COLO668 (cell line): ENCODE measurements around the gene LIG1.

ENCODE experiments used
- DNase-seq: peaks from one replicate; lab custom pipeline; 2025; ENCODE audit not compliant: unreplicated experiment; lab: John Stamatoyannopoulos, UW

Gene LIG1

DNA sequence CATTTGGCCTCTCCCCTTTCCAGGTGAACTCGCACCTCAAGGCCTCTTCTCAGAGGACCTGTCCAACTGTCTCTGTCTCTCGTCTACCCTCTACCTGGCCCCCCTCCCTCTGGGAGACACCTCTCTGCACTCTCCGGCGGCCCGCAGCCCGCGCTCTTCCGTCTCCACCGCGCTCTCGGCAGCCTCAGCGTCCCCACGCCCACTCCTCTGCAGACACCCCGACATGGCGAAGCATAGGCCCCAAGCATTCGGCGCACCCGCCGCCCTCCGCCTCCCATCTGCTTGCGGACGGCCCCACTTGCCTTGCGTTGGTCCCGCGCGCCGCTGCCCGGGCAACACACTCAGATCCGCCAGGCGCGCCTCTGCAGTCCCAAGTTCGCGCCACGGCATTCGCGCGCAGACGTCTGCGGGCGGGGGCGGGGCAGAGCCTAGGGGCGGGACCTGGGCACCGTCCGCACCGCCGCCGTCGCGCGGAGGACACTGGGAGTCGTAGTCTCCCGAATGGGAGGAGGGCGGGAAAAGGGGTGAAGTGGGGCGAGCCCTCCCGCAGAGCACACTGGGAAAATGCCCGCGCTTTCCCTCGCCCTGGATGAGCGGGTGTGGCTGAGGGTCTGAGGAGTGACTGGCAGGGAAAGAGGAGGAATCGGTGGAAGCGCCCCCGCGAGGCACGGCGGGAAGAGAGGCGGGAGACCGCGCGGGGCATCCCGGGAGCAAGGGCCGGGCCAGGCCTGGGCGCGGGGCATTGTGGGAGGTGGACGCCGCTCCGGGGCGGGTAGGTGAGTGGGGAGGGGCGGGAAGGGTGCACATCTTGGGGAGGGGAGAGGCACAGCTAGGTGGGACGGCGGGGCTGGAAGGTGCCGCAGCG, at the start of gene LIG1, which contains the start of gene ZSWIM9:
Gene LIG1, minus strand, starts transcription at position 406 of the 865 bp plus-strand sequence. CDS start 4,778 bp downstream, outside the sequence.
Gene ZSWIM9, plus strand, starts transcription at position 742 of the 865 bp plus-strand sequence. CDS start 1,123 bp downstream, outside the sequence.
- peak; percentile 99 for DNase-seq

GRCh38 chr19:48218997-48219396, 48.9 kb upstream of the LIG1 start:
- no peak for DNase-seq

GRCh38 chr19:48216933-48217332, 46.8 kb upstream of the LIG1 start:
- no peak for DNase-seq

- DNase-seq: no peak
These were observed 43.8 kb upstream of the LIG1 start for GRCh38 chr19:48213959-48214358.

DNA sequence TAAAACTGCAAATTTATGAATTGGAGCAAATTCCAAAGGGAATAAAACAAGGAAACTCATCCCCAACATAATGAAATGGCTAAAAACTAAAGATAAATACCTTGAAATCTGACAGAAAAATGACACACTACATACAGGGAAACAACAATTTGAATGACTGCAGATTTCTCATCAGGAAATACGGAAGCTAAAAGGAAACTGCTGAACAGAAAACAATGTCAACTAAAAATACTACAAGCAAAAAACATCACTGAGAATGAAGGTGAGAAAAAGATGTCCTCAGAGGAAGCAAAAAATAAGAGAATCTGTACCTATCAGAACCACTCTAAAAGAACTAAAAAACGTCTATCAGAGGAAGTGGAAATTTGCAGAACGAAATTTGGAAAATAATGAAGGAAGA, 39.9 kb upstream of the LIG1 start:
- DNase-seq: no peak

- DNase-seq: no peak
These were observed 36.4 kb upstream of the LIG1 start for GRCh38 chr19:48206397-48207093.

GRCh38 chr19:48203794-48204628, 33.9 kb upstream of the LIG1 start:
- DNase-seq: peak; percentile 96

DNA sequence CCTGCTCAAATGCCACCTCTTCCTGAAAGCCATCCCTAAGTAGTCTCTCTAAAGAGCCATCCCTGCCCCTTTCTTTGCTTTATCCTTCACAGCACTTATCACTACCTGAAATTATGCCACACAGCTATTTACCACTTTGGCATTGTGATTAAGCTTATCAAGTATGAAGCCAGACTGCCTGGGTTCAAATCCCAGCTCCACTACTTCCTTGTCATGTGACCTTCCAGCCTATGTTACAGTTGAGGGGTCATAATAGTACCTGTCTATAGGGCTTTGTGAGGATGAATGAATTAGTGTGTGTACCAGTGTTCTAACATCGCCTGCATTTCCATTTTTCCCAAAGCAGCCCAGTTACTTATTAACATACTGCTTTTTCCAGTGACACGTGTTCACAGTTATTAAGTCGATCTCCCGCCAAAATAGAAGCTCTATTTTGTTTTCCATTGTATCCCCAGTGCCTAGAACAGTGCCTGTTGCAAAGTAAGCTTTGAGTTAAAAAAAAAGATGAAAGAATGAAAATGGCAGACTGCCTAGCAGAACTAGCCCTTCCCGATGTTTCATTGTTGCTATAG, 33.2 kb upstream of the LIG1 start:
- peak; percentile 23 for DNase-seq

DNA sequence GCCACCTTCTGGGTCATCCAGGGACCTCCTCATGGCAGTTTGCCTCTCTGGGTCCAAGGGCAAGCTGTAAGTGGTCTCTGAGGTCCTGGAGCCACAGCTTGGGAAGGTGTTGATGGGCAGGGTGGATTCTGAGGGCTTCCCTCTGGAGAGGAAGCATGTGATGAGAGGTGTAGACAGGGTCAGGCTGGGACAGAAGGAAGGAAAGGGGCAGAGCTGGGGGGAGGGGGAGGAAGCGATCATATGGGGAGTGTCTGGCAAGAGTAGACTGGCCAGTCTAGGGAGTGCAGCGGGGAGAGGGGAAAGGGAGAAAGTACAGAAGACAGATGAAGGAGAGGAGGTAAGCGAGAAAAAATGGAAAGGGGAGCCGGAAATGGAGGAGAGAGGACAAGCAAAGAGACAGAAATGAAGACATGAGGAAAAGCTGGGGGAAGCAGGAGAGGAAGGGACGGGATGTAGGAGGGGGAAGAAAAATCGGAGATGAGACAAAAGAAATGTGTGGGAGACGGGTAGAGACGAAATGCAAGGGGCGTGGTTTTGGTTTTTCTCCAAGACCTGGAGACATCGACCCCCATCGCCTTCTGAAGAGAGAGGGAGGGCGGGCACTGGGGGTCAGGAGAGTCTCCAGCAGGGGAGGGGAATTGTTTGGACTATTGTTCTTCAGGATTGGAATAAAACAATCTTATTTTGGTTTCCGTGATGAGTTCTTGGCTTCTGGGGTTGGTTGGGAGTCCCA, 27.0 kb upstream of the LIG1 start:
- DNase-seq: no peak

DNA sequence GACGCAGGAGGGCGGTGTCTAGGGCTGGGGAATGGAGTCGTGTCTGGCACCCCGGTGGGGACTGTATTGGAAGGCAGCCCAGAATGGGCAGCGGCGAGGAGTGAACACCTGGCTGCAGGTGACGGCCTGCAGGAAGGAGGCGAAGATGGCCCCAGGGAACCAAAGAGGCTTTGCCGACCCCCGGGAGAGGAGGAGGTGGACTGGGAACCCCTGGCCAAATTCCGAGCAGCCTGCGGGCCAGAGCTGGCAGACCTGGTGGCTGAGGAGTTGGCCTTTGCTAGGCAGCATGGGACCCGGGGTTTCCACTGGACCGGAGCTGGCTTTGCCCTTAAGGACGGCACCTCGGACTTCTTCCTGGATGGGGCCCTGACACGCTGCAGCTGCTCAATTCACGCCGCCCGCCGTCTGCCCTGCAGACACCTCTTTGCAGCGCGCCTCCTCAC, 26.2 kb upstream of the LIG1 start:
- no peak for DNase-seq

DNA sequence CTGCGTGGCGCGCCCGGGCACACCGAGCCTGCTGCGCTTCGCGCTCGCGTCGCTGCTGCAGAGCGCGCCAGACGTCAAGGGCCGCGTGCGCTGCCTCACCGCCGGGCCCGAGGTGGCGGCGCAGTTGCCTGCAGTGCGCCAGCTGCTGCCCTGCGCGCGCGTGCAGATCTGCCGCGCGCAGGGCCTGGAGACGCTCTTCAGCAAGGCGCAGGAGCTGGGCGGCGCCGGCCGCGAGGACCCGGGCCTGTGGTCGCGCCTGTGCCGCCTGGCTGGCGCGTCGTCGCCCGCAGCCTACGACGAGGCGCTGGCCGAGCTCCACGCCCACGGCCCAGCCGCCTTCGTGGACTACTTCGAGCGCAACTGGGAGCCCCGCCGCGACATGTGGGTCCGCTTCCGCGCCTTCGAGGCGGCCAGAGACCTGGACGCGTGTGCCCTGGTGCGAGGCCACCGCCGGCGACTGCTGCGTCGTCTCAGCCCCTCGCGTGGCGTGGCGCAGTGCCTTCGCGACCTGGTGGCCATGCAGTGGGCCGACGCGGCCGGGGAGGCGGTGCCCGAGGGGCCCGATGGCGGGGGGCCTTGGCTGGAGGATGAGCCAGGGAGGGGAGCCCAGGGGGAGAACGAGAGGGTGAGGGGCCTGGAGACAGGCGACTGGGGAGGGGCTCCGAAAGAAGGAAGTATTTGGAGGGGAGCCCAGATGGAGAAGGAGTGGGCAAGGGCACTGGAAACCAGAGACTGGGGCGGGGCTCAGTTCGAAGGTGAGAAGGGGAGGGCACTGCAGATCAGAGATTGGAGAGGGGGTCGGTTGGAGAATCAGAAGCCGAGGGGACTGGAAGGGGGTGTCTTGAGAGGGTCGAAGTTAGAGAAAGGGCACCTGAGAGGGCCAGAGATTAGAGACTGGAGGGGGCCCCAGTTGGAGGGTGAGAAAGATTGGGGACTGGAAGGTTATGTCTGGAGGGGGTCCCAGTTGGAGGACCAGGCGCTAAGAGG, 25.0 kb upstream of the LIG1 start:
- DNase-seq: no peak

DNA sequence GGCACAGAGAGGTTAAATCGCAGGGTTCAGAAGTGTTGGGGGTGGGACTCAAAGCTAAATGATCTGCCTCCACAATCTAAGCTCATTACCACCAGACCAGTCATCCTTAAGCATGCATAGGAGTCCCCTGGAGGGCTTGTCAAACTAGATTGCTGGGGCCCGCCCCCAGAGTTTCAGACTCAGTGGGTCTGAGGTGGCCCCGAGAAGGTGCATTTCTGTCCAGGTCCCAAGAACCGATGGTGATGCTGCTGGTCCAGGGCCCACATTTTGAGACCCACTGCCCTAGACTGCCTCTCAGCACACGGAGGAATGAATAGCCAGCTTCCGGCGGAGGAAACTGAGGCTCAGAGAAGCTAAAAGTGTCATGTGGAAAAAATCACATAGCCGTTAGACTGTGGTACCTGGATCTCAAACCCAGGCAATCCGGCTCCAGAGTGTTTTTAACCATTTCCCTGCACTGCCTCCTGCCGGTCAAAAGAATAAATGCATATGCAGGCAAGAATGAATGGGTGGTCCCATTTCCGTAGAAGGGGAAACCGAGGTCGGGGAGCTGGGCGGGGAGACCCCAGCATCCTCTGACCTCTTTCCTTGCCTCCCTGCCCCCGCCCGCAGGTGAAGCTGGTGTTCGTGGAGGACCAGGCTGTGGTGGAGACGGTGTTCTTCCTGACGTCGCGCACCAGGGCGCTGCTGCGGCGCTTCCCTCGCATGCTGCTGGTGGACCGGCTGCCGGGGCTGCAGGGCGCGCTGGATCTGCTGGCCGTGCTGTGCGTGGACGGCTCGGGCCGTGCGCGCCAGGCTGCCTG, 24.1 kb upstream of the LIG1 start:
- peak; percentile 6 for DNase-seq

DNA sequence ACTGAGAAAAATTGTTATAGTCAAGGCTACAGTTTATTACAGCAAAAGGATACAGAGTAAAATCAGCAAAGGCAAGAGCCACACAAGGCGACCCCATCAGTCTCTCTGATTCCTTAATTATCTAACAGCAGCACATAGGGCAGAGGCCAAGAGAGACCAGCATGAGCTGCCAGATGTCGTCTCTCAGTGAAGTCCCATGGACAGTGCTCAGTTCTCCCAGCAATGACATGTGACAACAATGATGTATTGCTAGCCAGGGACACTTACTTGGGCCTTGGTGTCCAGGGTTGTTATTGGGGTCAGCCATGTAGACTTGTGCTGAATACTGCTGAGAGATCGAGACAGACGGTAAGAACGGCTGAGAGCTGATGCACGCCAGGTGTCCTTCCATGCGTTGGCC, 22.6 kb upstream of the LIG1 start:
- DNase-seq: no peak

- no peak for DNase-seq
These were observed 20.7 kb upstream of the LIG1 start for GRCh38 chr19:48190885-48191284.

GRCh38 chr19:48190288-48190884, 20.2 kb upstream of the LIG1 start:
- peak; percentile 19 for DNase-seq

DNA sequence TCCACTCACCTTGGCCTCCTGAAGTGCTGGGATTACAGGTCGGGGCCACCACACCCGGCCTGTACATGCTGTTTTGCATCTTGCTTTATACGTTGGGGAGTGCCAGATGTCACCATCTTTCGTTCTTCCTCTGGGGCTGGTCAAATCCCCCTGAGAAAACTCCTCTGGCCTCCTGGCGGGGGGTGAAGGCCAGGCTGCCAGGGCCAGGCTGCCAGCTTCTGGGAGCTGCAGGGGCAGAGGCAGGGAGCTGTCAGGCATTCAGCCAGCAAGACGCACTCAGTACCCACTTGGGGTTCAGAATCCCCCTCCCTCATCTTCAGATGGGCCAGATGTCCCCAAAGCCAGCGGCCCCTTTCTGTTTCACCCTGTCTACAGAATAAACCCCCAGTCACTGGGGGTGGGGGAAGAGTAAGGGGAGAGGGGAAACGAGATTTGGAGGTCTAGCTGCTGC, 16.4 kb upstream of the LIG1 start:
- no peak for DNase-seq

GRCh38 chr19:48186015-48186414, 15.9 kb upstream of the LIG1 start:
- DNase-seq: no peak

- DNase-seq: no peak
These were observed 13.2 kb upstream of the LIG1 start for GRCh38 chr19:48183356-48183755.
